T-helper 2 cell treated with Interferon-gamma antibody and Interleukin-4, amounts not matched to agents 5 μg/mL and 100 μg/mL, for 36 hours (primary cell): ENCODE results near the gene HDHD5.

Experiments used
- DNase-seq: peaks from one replicate; pipeline ENCODE4 v3.0.0; 2021; ENCODE audit warnings: low spot score
- H3K27ac Mint-ChIP-seq: one replicate; pipeline ENCODE4 v1.8.0; 2021; ENCODE audit warnings: mild to moderate bottlenecking, mixed read lengths
- H3K27me3 Mint-ChIP-seq: one replicate; pipeline ENCODE4 v1.8.0; 2021; ENCODE audit warnings: low read depth, mixed read lengths
- H3K36me3 Mint-ChIP-seq: one replicate; pipeline ENCODE4 v1.8.0; 2021; ENCODE audit warnings: low read depth, mixed read lengths
- H3K4me1 Mint-ChIP-seq: one replicate; pipeline ENCODE4 v1.8.0; 2021; ENCODE audit warnings: low read depth, mixed read lengths
- H3K4me3 Mint-ChIP-seq: one replicate; pipeline ENCODE4 v1.8.0; 2022; ENCODE audit warnings: mild to moderate bottlenecking, moderate library complexity, mixed read lengths
- H3K9me3 Mint-ChIP-seq: one replicate; pipeline ENCODE4 v1.8.0; 2021; ENCODE audit warnings: mixed read lengths

Gene HDHD5

DNA sequence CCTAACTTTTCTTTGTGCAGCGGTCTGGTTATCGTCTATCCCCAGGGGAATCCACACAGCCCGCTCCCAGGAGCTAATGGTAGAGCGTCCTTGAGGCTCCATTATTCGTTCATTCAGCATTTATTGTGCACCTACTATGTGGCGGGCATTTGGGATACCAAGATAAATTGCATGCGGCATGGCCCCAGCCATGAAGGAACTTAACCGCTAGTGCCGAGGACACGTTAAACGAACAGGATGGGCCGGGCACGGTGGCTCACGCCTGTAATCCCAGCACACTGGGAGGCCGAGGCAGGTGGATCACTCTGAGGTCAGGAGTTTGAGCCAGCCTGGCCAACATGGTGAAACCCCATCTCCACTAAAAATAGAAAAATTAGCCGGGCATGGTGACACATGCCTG, 49.1 kb downstream of the HDHD5 start:
- H3K4me3 Mint-ChIP-seq, result no peak overlapping the region
- H3K27me3 Mint-ChIP-seq, result no peaks in the 10 kb centered on the region
- no peaks in the 10 kb centered on the region for H3K9me3 Mint-ChIP-seq
- peaks cover 30% of the 10 kb centered on the region for H3K4me1 Mint-ChIP-seq
- no peak for DNase-seq
- H3K36me3 Mint-ChIP-seq, result peaks cover 57% of the 10 kb centered on the region
- no peak overlapping the region for H3K27ac Mint-ChIP-seq

DNA sequence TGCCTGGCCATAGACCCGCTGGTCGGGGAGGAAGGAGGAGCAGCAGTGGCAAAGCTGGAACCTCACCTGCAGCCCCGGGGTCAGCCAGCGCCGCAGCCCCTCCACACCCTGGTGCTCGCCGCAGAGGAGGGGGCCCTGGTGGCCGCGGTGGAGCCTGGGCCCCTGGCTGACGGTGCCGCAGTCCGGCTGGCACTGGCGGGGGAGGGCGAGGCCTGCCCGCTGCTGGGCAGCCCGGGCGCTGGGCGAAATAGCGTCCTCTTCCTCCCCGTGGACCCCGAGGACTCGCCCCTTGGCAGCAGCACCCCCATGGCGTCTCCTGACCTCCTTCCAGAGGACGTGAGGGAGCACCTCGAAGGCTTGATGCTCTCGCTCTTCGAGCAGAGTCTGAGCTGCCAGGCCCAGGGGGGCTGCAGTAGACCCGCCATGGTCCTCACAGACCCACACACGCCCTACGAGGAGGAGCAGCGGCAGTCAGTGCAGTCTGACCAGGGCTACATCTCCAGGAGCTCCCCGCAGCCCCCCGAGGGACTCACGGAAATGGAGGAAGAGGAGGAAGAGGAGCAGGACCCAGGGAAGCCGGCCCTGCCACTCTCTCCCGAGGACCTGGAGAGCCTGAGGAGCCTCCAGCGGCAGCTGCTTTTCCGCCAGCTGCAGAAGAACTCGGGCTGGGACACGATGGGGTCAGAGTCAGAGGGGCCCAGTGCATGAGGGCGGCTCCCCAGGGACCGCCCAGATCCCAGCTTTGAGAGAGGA, 49.8 kb downstream of the HDHD5 start:
- H3K27ac Mint-ChIP-seq, result no peak overlapping the region
- peaks cover 63% of the 10 kb centered on the region for H3K36me3 Mint-ChIP-seq
- H3K4me1 Mint-ChIP-seq, result peaks cover 28% of the 10 kb centered on the region

DNA sequence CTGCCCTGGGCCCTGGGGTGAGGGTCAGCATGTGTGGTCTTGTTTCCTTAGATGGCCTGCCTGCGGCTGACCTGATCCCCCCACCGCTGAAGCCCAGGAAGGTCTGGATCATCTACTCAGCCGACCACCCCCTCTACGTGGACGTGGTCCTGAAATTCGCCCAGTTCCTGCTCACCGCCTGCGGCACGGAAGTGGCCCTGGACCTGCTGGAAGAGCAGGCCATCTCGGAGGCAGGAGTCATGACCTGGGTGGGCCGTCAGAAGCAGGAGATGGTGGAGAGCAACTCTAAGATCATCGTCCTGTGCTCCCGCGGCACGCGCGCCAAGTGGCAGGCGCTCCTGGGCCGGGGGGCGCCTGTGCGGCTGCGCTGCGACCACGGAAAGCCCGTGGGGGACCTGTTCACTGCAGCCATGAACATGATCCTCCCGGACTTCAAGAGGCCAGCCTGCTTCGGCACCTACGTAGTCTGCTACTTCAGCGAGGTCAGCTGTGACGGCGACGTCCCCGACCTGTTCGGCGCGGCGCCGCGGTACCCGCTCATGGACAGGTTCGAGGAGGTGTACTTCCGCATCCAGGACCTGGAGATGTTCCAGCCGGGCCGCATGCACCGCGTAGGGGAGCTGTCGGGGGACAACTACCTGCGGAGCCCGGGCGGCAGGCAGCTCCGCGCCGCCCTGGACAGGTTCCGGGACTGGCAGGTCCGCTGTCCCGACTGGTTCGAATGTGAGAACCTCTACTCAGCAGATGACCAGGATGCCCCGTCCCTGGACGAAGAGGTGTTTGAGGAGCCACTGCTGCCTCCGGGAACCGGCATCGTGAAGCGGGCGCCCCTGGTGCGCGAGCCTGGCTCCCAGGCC, 50.6 kb downstream of the HDHD5 start:
- H3K9me3 Mint-ChIP-seq, result no peaks in the 10 kb centered on the region
- H3K4me3 Mint-ChIP-seq, result no peak overlapping the region
- peaks cover 28% of the 10 kb centered on the region for H3K4me1 Mint-ChIP-seq
- no peak overlapping the region for H3K27ac Mint-ChIP-seq
- H3K27me3 Mint-ChIP-seq, result no peaks in the 10 kb centered on the region
- DNase-seq, result no peak
- H3K36me3 Mint-ChIP-seq, result peaks cover 64% of the 10 kb centered on the region

More for the DNA sequence above, 49.8 kb downstream of the HDHD5 start:
- Mint-ChIP-seq H3K27me3 (no peaks in the 10 kb centered on the region), H3K9me3 (no peaks in the 10 kb centered on the region), H3K4me3 (no peak overlapping the region)
- no peak for DNase-seq

DNA sequence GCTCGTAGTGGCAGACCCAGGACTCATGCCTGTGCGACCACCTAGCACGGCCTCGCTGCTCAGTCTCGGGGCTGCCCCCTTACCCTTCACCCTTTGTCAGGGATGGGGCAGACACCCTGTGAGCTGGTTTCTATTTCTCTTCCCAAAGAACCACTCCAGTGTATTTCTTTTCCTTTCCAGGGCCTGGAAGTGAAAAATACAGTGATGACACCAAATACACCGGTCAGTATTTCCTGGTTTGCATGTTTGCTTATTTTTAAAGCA, 51.6 kb downstream of the HDHD5 start:
- Mint-ChIP-seq H3K9me3 (no peaks in the 10 kb centered on the region), H3K27ac (peak overlapping the region; percentile 83), H3K4me3 (peak overlapping the region; percentile 69), H3K36me3 (peaks cover 64% of the 10 kb centered on the region), H3K4me1 (peaks cover 28% of the 10 kb centered on the region), H3K27me3 (no peaks in the 10 kb centered on the region)
- no peak for DNase-seq

DNA sequence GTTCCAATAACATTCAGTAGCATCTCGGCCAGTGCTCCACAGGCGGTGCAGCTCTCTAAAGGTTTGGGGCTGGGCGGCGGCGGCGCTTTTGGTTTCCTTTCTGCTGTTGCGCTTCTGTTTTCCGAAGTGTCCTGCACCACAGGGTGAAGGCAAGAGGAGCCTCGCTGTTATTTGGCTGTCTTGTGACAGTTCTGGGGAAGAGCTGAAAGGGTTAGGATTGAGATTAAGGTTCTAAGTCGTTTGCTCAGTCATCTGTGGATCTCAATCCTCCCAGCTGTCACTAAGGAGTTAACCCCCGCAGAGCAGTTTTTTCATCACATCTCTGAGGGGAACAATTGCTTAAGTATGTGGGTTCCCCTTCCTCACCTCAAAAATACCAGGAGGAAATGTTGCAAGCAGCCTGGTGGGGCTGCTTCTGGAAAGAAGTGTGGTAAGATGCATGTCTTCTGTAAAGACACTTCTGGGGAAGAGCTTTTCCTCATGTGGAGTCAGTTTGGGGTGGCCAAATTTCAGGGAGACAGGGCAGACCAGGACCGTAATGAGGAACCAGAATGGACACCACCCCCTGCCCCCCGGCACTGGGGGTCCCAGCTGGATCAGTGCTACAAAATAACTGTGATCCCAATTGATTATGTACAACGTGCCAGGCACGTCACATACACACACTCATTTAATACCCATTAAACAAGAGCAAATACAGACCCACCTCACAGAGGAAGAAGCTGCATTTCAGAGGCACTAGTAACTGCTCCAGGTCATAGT, 52.1 kb downstream of the HDHD5 start:
- Mint-ChIP-seq H3K27ac (peak overlapping the region; percentile 83), H3K27me3 (no peaks in the 10 kb centered on the region), H3K4me3 (peak overlapping the region; percentile 69), H3K4me1 (peaks cover 32% of the 10 kb centered on the region), H3K36me3 (peaks cover 69% of the 10 kb centered on the region), H3K9me3 (no peaks in the 10 kb centered on the region)
- DNase-seq, result no peak

DNA sequence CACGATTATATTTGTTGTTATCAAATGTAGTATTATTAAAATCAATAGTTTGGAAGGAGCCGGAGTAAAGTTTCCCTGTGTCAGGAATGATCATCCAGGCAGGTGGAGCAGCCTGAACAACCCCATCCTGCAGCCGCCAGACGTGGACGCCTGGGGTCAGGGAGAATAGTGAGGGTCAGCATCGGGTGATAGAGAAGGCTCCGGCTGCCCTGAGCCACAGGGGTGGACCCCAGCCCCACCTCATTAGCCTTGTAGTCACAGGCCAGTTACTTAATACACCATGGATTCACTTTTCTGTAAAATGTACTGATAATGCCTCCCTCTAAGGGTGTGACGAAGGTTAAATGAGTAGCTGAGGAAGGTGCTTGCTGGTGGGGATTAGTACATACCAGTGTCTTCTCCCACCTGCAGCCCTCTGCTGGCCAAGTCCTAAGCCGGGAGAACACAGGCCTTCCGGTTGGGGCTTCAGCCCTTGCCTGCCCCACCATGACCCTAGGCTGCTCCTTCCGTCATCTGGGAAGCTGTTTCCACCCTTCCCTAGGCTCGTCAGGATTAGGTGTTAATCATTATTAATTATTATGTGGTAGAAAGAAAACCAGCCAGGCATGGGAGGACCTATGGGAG, 52.8 kb downstream of the HDHD5 start:
- DNase-seq, result no peak
- peaks cover 35% of the 10 kb centered on the region for H3K4me1 Mint-ChIP-seq
- peak overlapping the region; percentile 83 for H3K27ac Mint-ChIP-seq
- peak overlapping the region; percentile 69 for H3K4me3 Mint-ChIP-seq
- peaks cover 73% of the 10 kb centered on the region for H3K36me3 Mint-ChIP-seq
- H3K9me3 Mint-ChIP-seq, result no peaks in the 10 kb centered on the region
- H3K27me3 Mint-ChIP-seq, result no peaks in the 10 kb centered on the region

DNA sequence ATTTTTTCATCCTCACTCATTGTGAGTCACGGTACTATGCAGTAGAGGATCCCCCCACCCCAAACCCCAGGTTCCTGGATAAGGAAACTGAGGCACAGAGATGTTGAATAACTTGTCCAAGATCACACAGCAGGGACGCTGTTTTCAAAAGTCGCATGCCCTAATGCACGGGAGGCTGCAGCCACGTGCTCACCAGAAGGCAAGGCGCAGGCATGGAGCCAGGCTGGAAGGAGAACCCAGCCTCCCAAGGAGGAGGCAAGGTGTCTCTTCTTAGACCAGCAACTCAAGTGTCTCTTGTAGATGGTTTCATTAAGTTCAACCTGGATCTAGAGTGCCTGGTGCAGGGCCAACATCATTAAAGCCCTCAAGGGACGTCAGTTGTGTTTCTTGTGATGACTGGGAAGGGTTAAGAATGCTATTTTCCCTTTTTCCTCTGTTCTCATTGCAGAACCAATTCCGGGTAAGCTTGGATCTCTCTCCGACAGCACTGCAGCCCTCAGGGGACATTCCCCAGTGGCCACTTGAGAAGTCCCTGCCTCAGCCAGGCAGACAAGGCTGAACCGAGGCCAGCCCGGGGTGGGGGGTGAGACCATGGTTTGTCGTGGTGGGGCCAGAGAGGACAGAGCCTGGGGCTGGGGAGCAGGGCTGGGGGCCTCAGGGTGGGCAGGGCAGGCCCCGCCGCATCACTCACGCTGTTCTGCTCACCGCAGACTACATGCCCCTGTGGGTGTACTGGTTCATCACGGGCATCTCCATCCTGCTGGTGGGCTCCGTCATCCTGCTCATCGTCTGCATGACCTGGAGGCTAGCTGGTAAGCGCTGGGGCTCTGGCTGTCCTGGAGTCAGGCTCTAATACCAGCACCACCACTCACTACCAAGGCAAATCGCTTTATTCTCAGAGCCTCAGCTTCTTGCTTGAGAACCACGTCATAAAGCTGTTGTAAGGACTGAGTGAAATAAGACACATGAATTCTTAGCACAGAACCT, 53.6 kb downstream of the HDHD5 start:
- no peaks in the 10 kb centered on the region for H3K27me3 Mint-ChIP-seq
- peaks cover 41% of the 10 kb centered on the region for H3K4me1 Mint-ChIP-seq
- DNase-seq, result no peak
- peak overlapping the region; percentile 26 for H3K27ac Mint-ChIP-seq
- H3K9me3 Mint-ChIP-seq, result no peaks in the 10 kb centered on the region
- H3K36me3 Mint-ChIP-seq, result peaks cover 73% of the 10 kb centered on the region
- peak overlapping the region; percentile 18 for H3K4me3 Mint-ChIP-seq

DNA sequence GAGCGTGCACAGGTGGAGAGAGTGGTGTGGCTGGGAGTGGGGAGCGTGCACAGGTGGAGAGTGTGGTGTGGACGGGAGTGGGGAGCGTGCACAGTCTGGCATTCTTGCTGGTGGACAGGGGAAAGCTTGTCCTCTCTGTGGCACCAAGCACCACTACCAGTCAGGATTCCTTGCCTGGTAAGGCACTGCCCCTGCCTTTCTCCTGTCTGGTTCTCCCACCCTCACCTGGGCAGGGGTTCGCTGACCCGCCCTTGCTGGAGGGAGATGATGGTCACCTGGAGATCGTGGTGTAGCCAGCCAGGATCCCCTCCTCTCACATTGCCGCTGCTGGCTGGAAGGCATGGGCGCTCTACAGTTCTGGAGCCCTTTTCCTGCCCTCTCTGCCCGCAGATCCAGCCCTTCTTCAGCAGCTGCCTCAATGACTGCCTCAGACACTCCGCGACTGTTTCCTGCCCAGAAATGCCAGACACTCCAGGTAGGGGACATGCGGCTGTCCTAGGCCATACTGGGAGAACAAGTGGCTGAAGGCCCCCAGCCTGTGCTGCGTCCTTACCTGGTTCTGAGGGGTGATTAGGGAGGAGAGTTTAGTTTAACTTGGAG, 54.6 kb downstream of the HDHD5 start:
- DNase-seq, result no peak
- Mint-ChIP-seq H3K4me1 (peaks cover 46% of the 10 kb centered on the region), H3K9me3 (no peaks in the 10 kb centered on the region), H3K4me3 (no peak overlapping the region), H3K27me3 (no peaks in the 10 kb centered on the region), H3K36me3 (peaks cover 76% of the 10 kb centered on the region), H3K27ac (no peak overlapping the region)

DNA sequence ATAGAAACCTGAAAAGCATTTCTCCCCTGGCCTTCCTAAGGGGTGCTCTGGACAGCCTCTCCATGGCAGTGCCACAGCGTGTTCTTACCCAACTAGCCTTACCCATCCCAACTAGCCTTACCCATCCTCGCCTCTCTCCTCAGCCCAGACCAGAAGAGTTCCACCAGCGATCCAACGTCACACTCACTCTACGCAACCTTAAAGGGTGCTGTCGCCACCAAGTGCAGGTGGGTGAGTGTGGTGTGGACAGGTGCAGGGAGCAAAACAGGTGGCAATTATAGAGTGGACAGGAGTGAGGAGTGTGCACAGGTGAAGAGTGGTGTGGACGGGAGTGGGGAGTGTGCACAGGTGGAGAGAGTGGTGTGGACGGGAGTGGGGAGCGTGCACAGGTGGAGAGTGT, 55.7 kb downstream of the HDHD5 start:
- Mint-ChIP-seq H3K4me3 (no peak overlapping the region), H3K9me3 (no peaks in the 10 kb centered on the region), H3K27ac (peak overlapping the region; percentile 57), H3K36me3 (peaks cover 85% of the 10 kb centered on the region), H3K4me1 (peaks cover 57% of the 10 kb centered on the region), H3K27me3 (no peaks in the 10 kb centered on the region)
- no peak for DNase-seq

DNA sequence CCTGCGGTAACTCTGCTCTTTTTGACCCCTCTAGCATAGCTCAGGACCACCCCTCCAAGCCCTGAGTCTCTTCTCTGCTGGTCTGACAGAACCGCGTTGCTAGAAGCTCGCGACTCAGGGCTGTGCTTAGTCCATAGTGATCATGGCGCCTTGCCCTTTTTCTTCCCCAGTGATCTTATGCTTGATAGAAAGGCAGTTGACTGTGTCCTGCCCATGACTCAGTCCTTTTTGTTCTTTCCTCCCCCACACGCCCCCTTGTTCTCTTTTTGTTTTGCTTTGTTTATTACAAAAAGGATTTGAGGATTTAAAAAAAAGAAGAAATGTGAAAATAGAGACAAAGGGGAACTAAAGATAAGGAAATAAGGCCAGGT, 56.8 kb downstream of the HDHD5 start:
- H3K9me3 Mint-ChIP-seq, result no peaks in the 10 kb centered on the region
- H3K27me3 Mint-ChIP-seq, result no peaks in the 10 kb centered on the region
- H3K36me3 Mint-ChIP-seq, result peaks cover 83% of the 10 kb centered on the region
- no peak overlapping the region for H3K4me3 Mint-ChIP-seq
- H3K4me1 Mint-ChIP-seq, result peaks cover 61% of the 10 kb centered on the region
- DNase-seq, result no peak
- peak overlapping the region; percentile 55 for H3K27ac Mint-ChIP-seq

DNA sequence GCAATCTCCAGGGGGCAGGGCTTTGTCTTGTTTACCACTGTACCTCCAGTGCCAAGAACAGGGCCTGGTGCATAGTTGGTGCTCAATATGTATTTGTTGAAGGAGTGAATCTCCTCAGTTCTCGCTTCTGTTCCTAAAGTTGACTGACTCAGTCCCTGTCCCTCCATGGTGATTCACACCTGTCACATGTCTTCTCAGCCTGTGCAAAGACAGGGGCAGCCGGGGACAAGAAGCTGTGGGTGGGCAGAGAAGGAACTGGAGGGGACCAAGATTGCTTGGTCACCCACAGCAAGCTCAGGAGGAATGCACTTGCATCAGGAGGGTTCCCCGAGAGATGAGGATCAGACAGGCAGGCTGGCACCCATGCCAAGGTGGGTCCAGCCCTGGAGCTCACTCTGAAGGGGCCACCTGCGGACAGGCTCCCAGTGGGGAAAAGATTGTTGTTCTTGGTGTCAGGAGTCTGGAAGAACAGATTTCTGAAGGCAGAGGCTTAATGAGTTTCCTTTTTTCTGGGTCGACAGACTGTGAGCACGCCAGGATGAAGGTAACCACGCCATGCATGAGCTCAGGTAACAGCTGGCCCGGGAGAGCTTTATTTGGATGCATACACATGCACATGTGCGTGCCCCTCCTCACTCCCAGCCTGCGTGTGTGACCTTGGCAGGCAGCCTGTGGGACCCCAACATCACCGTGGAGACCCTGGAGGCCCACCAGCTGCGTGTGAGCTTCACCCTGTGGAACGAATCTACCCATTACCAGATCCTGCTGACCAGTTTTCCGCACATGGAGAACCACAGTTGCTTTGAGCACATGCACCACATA, 57.4 kb downstream of the HDHD5 start:
- Mint-ChIP-seq H3K27me3 (no peaks in the 10 kb centered on the region), H3K9me3 (no peaks in the 10 kb centered on the region), H3K4me3 (no peak overlapping the region), H3K27ac (no peak overlapping the region), H3K36me3 (peaks cover 82% of the 10 kb centered on the region), H3K4me1 (peaks cover 61% of the 10 kb centered on the region)
- no peak for DNase-seq

DNA sequence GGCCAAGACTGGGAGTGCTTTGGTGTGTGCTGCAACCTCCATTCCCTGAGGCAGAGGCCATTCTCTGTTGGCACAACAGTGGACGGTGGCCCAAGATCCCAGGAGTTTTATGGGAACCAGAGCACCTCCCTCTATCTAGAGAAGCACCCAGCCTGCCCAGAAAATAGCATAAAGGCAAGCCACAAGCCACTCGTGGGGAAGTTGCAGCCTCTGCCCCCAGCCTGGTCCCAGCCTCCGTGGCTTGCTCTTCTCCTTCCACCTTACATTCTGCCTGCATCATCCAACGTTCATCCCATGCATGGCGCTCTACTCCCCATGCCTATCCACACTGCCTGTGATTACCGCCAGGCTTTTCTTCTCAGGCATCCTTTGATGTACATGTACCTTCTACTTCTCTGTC, 58.5 kb downstream of the HDHD5 start:
- no peaks in the 10 kb centered on the region for H3K27me3 Mint-ChIP-seq
- peaks cover 81% of the 10 kb centered on the region for H3K36me3 Mint-ChIP-seq
- peak overlapping the region; percentile 22 for H3K4me3 Mint-ChIP-seq
- peak overlapping the region; percentile 65 for H3K27ac Mint-ChIP-seq
- peaks cover 56% of the 10 kb centered on the region for H3K4me1 Mint-ChIP-seq
- DNase-seq, result no peak
- H3K9me3 Mint-ChIP-seq, result no peaks in the 10 kb centered on the region
